ENCODE measurements around the gene USP16. TPM values are rescaled to one million over a fixed set of nuclear protein-coding genes. Genes with fewer than 3 reads are reported as not detected.

Gene USP16
- total and polyA plus RNA-seq, 2 donors (not counting 1 experiment from before 2014, with no cell fraction given): 13.1 to 54.7 TPM

DNA sequence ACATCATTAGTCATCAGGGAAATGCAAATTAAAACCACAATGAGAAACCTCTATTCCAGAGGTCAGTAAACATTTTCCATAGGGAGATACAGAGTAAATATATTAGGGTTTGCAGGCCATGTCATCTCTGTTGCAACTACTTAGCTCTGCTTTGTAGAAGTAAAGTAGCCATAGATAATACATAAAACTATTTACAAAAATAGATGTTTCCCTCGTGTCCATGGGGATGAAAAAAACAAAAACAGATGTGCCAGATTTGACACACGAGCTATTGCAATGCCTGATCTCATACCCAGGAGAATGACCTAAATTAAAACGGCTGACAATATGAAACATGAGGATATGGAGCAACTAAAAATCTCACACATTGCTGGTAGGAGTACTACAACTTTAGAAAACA lies 49.1 kb upstream of the USP16 start:
- intact Hi-C loops (cut with micrococcal nuclease): no loop called here
- no peaks in the 10 kb centered on the region for H3K9me3 Mint-ChIP-seq (ENCODE audit: insufficient read depth)

GRCh38 chr21:28979092-28979491 lies 45.4 kb upstream of the USP16 start:
- H3K4me3 ChIP-seq (ENCODE audit: control extremely low read depth in 1 of 5, extremely low read depth in 1 of 5, insufficient read depth in 1 of 5, low read depth in 2 of 5, low read length in 4 of 5): no peak overlapping the region
- H2AFZ ChIP-seq (ENCODE audit: insufficient read depth, low read depth, low read length, poor library complexity, severe bottlenecking): no peak overlapping the region
- H3K27ac ChIP-seq (ENCODE audit: low read length in 2 of 2): no peak overlapping the region
- H3K27ac Mint-ChIP-seq: no peak overlapping the region
- H3K4me1 ChIP-seq (ENCODE audit: control insufficient read depth in 2 of 2, insufficient read depth in 2 of 2, low read length in 2 of 2): no peaks in the 10 kb centered on the region
- DNase-seq (no peak), ATAC-seq (ENCODE audit: low read depth) (no peak)
- H3K4me3 Mint-ChIP-seq: no peak overlapping the region
- H3K36me3 ChIP-seq (replicated peaks in 1 of 2; ENCODE audit: control extremely low read depth in 1 of 2, control insufficient read depth in 1 of 2, extremely low read depth in 1 of 2, insufficient read depth in 2 of 2, low read length in 1 of 2): peaks cover 25 to 70% of the 10 kb centered on the region in 2 experiments
- WGBS (ENCODE audit: insufficient coverage): no CpG with 5 or more reads among the region's 1 CpG
- no peaks in the 10 kb centered on the region for H3K27me3 Mint-ChIP-seq
- peaks cover 16% of the 10 kb centered on the region for H3K79me2 ChIP-seq (ENCODE audit: control insufficient read depth, insufficient read depth, low read length)
- H3K4me1 Mint-ChIP-seq: no peaks in the 10 kb centered on the region
- no peaks in the 10 kb centered on the region for H4K20me1 ChIP-seq (ENCODE audit: control insufficient read depth, insufficient read depth, low read length, poor library complexity, severe bottlenecking)
- intact Hi-C loops (cut with micrococcal nuclease): no loop called here
- no peaks in the 10 kb centered on the region for H3K27me3 ChIP-seq (replicated peaks in 1 of 4; ENCODE audit: control extremely low read depth in 1 of 4, control insufficient read depth in 3 of 4, insufficient read depth in 4 of 4, low read length in 3 of 4)
- TF ChIP-seq CTCF (IDR thresholded peaks at IDR 0.05): no peak
- no peak for TF ChIP-seq EZH2 (IDR thresholded peaks at IDR 0.05; ENCODE audit: borderline replicate concordance, insufficient read depth, low read depth, low read length, poor library complexity, severe bottlenecking)
- no peak overlapping the region for H3K4me2 ChIP-seq (replicated peaks; ENCODE audit: low read depth, low read length, poor library complexity, severe bottlenecking)
- no peaks in the 10 kb centered on the region for H3K9me3 ChIP-seq (ENCODE audit: control extremely low read depth in 1 of 3, control insufficient read depth in 2 of 3, insufficient read depth in 1 of 3, low read length in 2 of 3)
- ChIA-PET CTCF (no interaction called here), POLR2A (no interaction called here)
- no peak overlapping the region for H3K9ac ChIP-seq (ENCODE audit: low read length)
- H3K9me3 Mint-ChIP-seq (ENCODE audit: insufficient read depth): no peaks in the 10 kb centered on the region

More for the DNA sequence above, 49.1 kb upstream of the USP16 start:
- ChIA-PET POLR2A (no interaction called here), CTCF (interaction anchor here (0.5 kb wide), 1 partner anchor 10 kb away, joined by 3 read pairs; no protein-coding TSS in a partner anchor)
- Histone ChIP-seq H3K4me1 (ENCODE audit: control insufficient read depth in 2 of 2, insufficient read depth in 2 of 2, low read length in 2 of 2) (no peaks in the 10 kb centered on the region), H3K4me3 (ENCODE audit: control extremely low read depth in 1 of 5, extremely low read depth in 1 of 5, insufficient read depth in 1 of 5, low read depth in 2 of 5, low read length in 4 of 5) (no peak overlapping the region), H3K27me3 (replicated peaks in 1 of 4; ENCODE audit: control extremely low read depth in 1 of 4, control insufficient read depth in 3 of 4, insufficient read depth in 4 of 4, low read length in 3 of 4) (no peaks in the 10 kb centered on the region), H3K9ac (ENCODE audit: low read length) (no peak overlapping the region), H3K79me2 (ENCODE audit: control insufficient read depth, insufficient read depth, low read length) (peaks cover 21% of the 10 kb centered on the region), H3K27ac (ENCODE audit: low read length in 2 of 2) (no peak overlapping the region), H2AFZ (ENCODE audit: insufficient read depth, low read depth, low read length, poor library complexity, severe bottlenecking) (no peak overlapping the region), H3K9me3 (ENCODE audit: control extremely low read depth in 1 of 3, control insufficient read depth in 2 of 3, insufficient read depth in 1 of 3, low read length in 2 of 3) (no peaks in the 10 kb centered on the region), H3K4me2 (replicated peaks; ENCODE audit: low read depth, low read length, poor library complexity, severe bottlenecking) (no peak overlapping the region), H4K20me1 (ENCODE audit: control insufficient read depth, insufficient read depth, low read length, poor library complexity, severe bottlenecking) (peaks cover 6% of the 10 kb centered on the region), H3K36me3 (replicated peaks in 1 of 2; ENCODE audit: control extremely low read depth in 1 of 2, control insufficient read depth in 1 of 2, extremely low read depth in 1 of 2, insufficient read depth in 2 of 2, low read length in 1 of 2) (peaks cover 13 to 54% of the 10 kb centered on the region in 2 experiments)
- TF ChIP-seq CTCF (IDR thresholded peaks at IDR 0.05) (no peak), EZH2 (IDR thresholded peaks at IDR 0.05; ENCODE audit: borderline replicate concordance, insufficient read depth, low read depth, low read length, poor library complexity, severe bottlenecking) (no peak)
- ATAC-seq (ENCODE audit: low read depth) (no peak), DNase-seq (no peak)
- H3K4me3 Mint-ChIP-seq: no peak overlapping the region
- no peaks in the 10 kb centered on the region for H3K4me1 Mint-ChIP-seq
- H3K27me3 Mint-ChIP-seq: no peaks in the 10 kb centered on the region
- H3K27ac Mint-ChIP-seq: no peak overlapping the region
- WGBS (ENCODE audit: insufficient coverage): no CpG with 5 or more reads among the region's 3 CpGs
